OCI-LY7 (cell line): ENCODE results near the gene LIX1. TPM values are rescaled to one million over a fixed set of nuclear protein-coding genes. Genes with fewer than 3 reads are reported as not detected.

Experiments
- BruUV-seq: library from RNA; stranded (reverse); fragments of 400-500 nt; replicated peaks from 2 replicates; lab custom pipeline; 2021; lab: Mats Ljungman, UMichigan
- CTCF ChIA-PET: fragments of 300-600 bp; sonication (Branson Sonifier 250); formaldehyde crosslinking; loops from one replicate; lab custom pipeline; 2022; ENCODE audit warnings: antibody characterized with exemption; ENCODE audit not compliant: unreplicated experiment; lab: Charles Lee
- POLR2A ChIA-PET: fragments of 300-600 bp; sonication (Branson Sonifier 250); formaldehyde crosslinking; loops from one replicate; lab custom pipeline; 2022; ENCODE audit warnings: antibody characterized with exemption; lab: Charles Lee
- DNase-seq: peaks from one replicate; pipeline ENCODE4 v3.0.0-alpha.2; 2015; ENCODE audit warnings: low spot score
- H2AFZ ChIP-seq: fragments of 200-600 bp; sonication (generic), shearing (Covaris generic); 2 replicates; pipeline ENCODE4 v1.6.1; 2014; ENCODE audit warnings: mild to moderate bottlenecking, antibody characterized with exemption, low read length, moderate library complexity
- H3K27ac ChIP-seq: fragments of 200-600 bp; sonication (generic); 2 replicates; pipeline ENCODE4 v1.5.1; 2014; ENCODE audit warnings: mixed run types, low read depth, mild to moderate bottlenecking, moderate library complexity, low read length, inconsistent platforms; ENCODE audit not compliant: poor library complexity, severe bottlenecking
- H3K36me3 ChIP-seq: fragments of 200-600 bp; sonication (generic); 2 replicates; pipeline ENCODE4 v1.6.1; 2014; ENCODE audit warnings: mild to moderate bottlenecking, antibody characterized with exemption, low read length, moderate library complexity, mixed read lengths; ENCODE audit not compliant: insufficient read depth
- H3K4me1 ChIP-seq: fragments of 200-600 bp; sonication (generic); 2 replicates; pipeline ENCODE4 v1.5.1; 2014; ENCODE audit warnings: mild to moderate bottlenecking, low read length; ENCODE audit not compliant: insufficient read depth, poor library complexity, severe bottlenecking
- H3K4me2 ChIP-seq: fragments of 200-600 bp; sonication (generic); 2 replicates; pipeline ENCODE4 v1.6.1; 2014; ENCODE audit warnings: mild to moderate bottlenecking, low read length
- H3K4me3 ChIP-seq: fragments of 200-600 bp; sonication (generic); 2 replicates; pipeline ENCODE4 v1.5.1; 2014; ENCODE audit warnings: mild to moderate bottlenecking, low read depth, low read length; ENCODE audit not compliant: poor library complexity, severe bottlenecking
- H3K79me2 ChIP-seq: fragments of 200-600 bp; sonication (generic); 2 replicates; pipeline ENCODE4 v1.6.1; 2016; ENCODE audit warnings: low read depth, mild to moderate bottlenecking, low read length, moderate library complexity, mixed read lengths; ENCODE audit not compliant: insufficient read depth
- H3K9me2 ChIP-seq: fragments of 200-600 bp; sonication (generic); 2 replicates; pipeline ENCODE4 v1.6.1; 2016; ENCODE audit warnings: mild to moderate bottlenecking, low read length, mixed read lengths; ENCODE audit not compliant: insufficient read depth
- H3K9me3 ChIP-seq: fragments of 200-600 bp; sonication (generic); 2 replicates; pipeline ENCODE4 v1.6.1; 2014; ENCODE audit warnings: mild to moderate bottlenecking, mixed run types, low read length, mixed read lengths
- H4K20me1 ChIP-seq: fragments of 200-600 bp; sonication (generic); 2 replicates; pipeline ENCODE4 v1.6.1; 2014; ENCODE audit warnings: mild to moderate bottlenecking, antibody characterized with exemption, low read length, moderate library complexity, mixed read lengths; ENCODE audit not compliant: insufficient read depth
- CTCF ChIP-seq: fragments of 200-600 bp; sonication (generic); conservative IDR thresholded peaks from 2 replicates; pipeline ENCODE4 v1.5.1; 2014; ENCODE audit warnings: mild to moderate bottlenecking, antibody characterized with exemption, low read length, moderate library complexity, mixed read lengths
- EZH2phosphoT487 ChIP-seq: fragments of 200-600 bp; sonication (generic); IDR thresholded peaks from 2 replicates; pipeline ENCODE4 v1.6.1; 2018; ENCODE audit warnings: low read depth, borderline replicate concordance, mild to moderate bottlenecking, mixed run types, antibody characterized with exemption, low read length, moderate library complexity, mixed read lengths
- intact Hi-C: fragments of 100-400 bp; cut with micrococcal nuclease; formaldehyde crosslinking; loops from one replicate; pipeline ENCODE4 v1.10.0; 2022; ENCODE audit not compliant: unreplicated experiment
- total RNA-seq, 2 experiments: library from RNA; depleted of rRNA in 1 of 2; stranded (reverse); fragments of >200 nt in 1 of 2; shearing (Covaris generic) in 1 of 2; gene quantifications; 2 replicates each; pipeline ENCODE4 v1.2.3, GENCODE V29; 2014 to 2022

The LIX1 gene
- total RNA-seq, 2 experiments from 2014 or later: 0.44 TPM; not detected in 1

- H3K9me2 ChIP-seq: no peaks in the 10 kb centered on the region
- ChIA-PET CTCF (no interaction called here), POLR2A (no interaction called here)
Measured at GRCh38 chr5:97065475-97065874, 76.9 kb downstream of the LIX1 start.

GRCh38 chr5:97063251-97063650, 79.2 kb downstream of the LIX1 start:
- no peaks in the 10 kb centered on the region for H3K36me3 ChIP-seq
- H3K4me1 ChIP-seq: no peaks in the 10 kb centered on the region
- H3K9me2 ChIP-seq: no peaks in the 10 kb centered on the region
- H3K79me2 ChIP-seq: no peaks in the 10 kb centered on the region
- no TSS peak for BruUV-seq
- no peak overlapping the region for H3K27ac ChIP-seq
- H2AFZ ChIP-seq: no peak overlapping the region
- ChIA-PET POLR2A (interaction anchor here (0.7 kb wide), 1 partner anchor 314 kb away, joined by 3 read pairs; no protein-coding TSS in a partner anchor), CTCF (no interaction called here)
- intact Hi-C loops: no loop called here
- TF ChIP-seq CTCF: no peak
- no peak for TF ChIP-seq EZH2phosphoT487
- H3K9me3 ChIP-seq: no peaks in the 10 kb centered on the region
- no peak overlapping the region for H3K4me2 ChIP-seq
- no peak for DNase-seq
- H4K20me1 ChIP-seq: no peaks in the 10 kb centered on the region
- H3K4me3 ChIP-seq: no peak overlapping the region

More at GRCh38 chr5:97065475-97065874, 76.9 kb downstream of the LIX1 start:
- Histone ChIP-seq H3K4me3 (no peak overlapping the region), H3K9me3 (no peaks in the 10 kb centered on the region), H3K36me3 (no peaks in the 10 kb centered on the region), H3K79me2 (no peaks in the 10 kb centered on the region), H3K4me1 (no peaks in the 10 kb centered on the region), H2AFZ (no peak overlapping the region), H3K27ac (no peak overlapping the region), H3K4me2 (no peak overlapping the region), H4K20me1 (no peaks in the 10 kb centered on the region)
- no TSS peak for BruUV-seq
- DNase-seq: no peak
- TF ChIP-seq EZH2phosphoT487 (no peak), CTCF (no peak)
- intact Hi-C loops: no loop called here

- POLR2A ChIA-PET: interaction anchor here (0.8 kb wide), 1 partner anchor 17 kb away, joined by 3 read pairs; no protein-coding TSS in a partner anchor
- TF ChIP-seq EZH2phosphoT487 (no peak), CTCF (no peak)
- intact Hi-C loops: no loop called here
- Histone ChIP-seq H2AFZ (no peak overlapping the region), H4K20me1 (no peaks in the 10 kb centered on the region), H3K36me3 (no peaks in the 10 kb centered on the region), H3K4me2 (no peak overlapping the region), H3K79me2 (no peaks in the 10 kb centered on the region), H3K4me3 (no peak overlapping the region), H3K9me2 (no peaks in the 10 kb centered on the region), H3K9me3 (no peaks in the 10 kb centered on the region), H3K27ac (no peak overlapping the region), H3K4me1 (no peaks in the 10 kb centered on the region)
- no peak for DNase-seq
- no TSS peak for BruUV-seq
- CTCF ChIA-PET: no interaction called here
Measured at GRCh38 chr5:97062046-97062445, 80.4 kb downstream of the LIX1 start.
